NCI-H2081 treated with DMSO at 0.1 percent for 48 hours (cell line): ENCODE data around the gene MYO19.
"Not testable (repeated sequence)": the region's sequence is repeated elsewhere in the genome, so short reads cannot be mapped to it uniquely, and the experiment has no call there.

ENCODE experiments used
- DNase-seq: peaks from one replicate; lab custom pipeline; 2025; lab: John Stamatoyannopoulos, UW

MYO19 gene

DNA sequence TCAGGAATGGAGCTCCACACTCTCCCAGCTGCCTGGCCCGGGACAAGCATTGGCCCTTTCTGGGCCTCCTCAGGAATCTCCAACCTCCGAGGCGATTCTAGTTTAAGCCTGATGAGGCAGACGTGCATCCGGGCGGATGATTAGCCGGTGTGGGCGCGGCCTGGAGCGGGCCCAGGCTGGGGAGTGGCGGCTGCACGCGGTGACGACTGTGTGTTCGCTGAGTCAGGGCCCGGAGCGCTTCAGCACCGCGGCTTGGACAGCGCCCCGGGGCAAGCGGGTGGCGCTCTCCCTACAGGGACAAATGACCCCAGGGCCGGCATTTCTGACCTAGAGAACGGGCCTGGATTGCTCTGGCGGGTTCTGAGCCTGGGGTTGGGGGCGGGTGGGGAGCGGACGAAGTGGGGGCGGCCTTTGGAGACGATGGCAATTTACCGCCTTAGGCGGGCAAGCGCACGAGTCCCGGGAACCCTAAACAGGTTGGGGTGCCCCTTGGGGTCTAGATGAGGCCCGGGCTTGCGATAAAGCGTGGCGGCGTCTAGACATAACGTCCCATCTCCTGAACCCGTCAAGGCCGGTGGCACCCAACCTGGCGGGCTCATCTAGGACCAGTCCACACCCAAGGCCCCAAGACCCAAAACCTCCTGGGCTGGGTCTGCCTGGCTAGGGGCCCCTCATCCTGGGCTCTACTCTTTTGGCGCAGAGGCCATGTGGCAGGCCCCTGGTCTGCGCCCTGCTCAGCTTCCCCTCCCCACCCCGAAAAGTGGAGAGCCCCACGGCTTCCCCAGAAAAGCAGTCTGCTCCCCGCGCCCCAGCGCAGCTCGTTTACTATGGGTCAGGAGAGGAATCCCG, 70.5 kb downstream of the MYO19 start:
- DNase-seq: no peak

DNA sequence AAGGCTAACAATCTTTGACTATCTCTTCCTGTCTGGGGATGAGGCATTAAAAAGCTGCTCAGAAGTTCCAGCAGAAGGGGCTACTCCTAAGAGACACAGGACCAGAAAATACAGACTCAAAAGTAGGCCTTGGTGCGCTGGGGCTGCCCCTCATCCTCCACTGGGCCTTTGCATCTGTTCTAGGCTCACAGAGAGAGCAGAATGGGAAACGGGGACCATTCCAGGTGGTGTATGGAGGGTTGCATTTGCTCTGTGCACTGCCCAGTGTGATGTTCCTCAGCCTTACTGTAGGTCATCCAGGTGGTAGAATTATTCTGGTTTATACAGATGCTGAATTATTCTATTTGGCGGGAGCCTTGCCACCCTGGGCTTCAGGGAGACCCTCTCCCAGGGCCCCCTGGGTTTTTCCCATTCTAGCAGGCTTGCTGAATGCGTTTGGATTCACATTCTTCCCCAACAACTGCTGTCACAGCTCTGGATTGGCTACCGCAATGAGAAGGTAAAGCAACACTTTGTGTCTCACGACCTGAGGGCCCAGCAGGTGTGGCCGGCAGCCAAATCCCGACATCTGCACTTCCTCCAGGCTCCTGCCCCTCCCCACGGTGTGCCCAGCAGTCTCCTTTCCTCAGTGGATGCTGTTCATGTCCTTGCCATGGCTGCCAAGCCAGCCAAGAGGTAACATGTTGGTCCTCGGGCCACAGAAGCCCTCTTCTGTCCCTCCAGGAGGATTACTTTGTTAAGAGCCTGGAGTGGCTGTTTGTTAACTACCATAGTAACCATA, 73.1 kb downstream of the MYO19 start:
- DNase-seq: no peak

DNA sequence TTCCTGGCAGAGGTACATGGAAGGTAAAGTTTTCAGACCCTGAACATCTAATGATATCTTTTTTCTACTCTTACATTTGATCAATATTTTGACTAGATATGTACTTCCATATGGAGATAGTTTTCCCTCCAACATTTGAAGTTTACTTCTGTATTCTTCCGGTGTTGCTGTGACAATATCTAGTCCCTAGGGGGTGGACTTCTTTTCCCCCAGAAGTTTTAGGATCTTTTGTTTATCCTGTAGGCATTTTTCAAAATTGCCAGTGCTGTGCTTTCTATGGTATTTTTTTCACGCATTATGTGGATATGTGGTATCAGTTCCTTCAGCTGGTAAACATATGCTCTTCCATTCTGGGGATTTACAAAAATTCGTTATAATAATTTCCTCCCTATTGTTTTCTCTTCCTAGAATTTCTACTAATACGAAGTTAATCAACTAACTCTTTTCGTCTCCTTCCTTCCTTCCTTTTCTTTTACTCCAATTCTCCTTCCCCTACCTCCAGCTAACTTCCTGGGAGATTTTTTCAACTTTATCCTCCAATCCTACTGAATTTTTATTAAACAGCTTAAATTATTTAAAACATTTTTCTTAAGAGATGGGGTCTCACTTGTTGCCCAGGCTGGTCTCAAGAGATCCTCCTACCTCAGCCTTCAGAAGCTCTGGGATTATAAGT, 74.3 kb downstream of the MYO19 start:
- no peak for DNase-seq

DNA sequence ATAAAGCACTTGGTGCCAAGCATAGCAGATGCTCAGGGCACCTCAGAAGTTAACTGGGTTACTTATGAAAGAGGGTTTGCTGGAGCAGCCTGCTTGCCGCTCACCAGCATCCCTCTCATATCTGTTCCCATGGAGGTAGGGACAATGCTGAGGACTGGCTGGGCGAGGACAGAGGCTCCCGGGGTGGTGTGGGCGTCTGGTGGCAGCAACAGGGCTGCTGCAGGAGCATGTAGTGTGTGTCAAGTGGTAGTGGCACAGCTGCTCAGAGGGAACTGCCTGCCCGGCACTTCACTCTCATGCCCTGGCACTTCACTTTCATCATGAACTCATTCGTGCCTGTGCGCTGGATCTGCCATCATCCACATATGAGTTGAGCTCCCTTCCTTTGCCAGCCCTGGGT, 75.1 kb downstream of the MYO19 start:
- DNase-seq: no peak

DNA sequence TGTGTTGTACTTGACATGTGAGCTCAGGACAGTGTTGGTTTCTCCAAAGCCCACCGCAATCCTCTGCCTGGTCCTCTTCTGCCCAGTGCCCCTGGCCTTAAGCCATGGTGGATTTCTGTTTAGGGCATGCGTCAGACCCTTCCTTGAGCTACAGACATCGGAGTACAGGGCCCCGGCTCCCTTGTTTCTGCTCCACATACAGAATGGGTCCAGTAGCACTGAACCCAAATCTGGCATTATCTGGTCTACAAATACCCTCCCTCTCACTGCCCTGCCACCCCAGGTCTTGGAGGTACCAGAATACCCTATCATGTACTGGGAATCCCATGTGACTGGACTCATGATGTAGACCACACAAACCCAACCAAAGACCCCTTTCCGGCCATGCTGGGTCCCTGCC, 75.6 kb downstream of the MYO19 start:
- no peak for DNase-seq

DNA sequence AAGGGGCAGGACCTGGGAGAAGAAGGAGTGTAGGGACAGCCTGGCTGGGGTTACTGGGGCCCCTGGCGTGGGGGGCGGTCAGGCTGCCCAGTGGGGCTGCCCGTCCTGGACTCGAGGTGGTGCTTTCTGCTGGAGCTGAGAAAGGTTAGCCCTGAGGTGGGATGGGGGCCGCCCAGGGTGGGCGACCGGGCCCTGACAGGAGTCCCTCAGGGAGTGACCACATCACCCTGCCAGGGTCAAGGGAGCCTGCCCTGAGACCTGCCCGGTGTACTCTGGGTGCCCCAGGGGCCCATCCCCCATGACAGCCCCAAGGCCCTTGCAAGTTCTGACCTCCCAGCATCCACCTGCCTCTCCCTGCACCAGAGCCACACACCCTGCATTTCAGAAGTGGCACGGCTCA, 77.0 kb downstream of the MYO19 start:
- not testable (repeated sequence) for DNase-seq

DNA sequence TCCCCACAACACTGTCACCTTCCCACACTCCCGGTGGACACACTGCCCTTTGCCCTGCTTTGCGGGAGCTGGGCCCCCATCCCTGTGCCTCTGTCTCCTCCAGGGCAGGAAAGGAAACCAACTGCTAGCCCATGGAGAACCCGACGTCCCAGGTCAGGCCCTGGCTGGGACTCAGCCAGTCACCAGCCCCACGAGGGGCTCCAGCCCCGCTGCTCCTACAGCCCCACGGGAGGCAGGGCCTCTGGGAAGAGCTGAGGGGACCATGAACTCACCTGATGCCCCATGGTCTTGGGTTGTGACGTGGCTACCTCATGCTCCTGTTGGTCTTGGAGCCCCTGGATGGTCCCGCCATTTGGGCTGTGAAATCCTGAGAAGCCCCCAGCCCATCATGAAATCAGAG, 81.8 kb downstream of the MYO19 start:
- DNase-seq: not testable (repeated sequence)

DNA sequence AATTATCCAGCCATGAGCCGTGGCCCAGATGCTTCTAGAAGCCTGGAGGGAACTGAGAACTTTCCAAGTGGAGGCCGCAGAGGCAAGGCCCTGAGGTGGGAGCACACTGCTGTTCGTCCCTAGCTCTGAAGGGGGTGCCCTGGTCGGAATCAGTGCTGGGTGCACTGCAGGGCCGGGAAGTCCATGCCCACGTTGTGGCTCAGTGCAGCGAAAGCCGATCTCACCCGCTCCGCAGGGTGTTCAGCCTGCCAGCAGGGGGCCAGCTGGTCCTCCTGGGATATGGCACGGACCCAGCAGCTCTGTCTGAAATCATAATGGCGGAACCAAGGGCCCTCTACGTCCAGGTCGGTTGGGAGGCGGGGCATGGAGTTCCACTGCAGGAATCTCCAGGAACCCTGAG, 84.7 kb downstream of the MYO19 start:
- not testable (repeated sequence) for DNase-seq
